BJ (cell line): ENCODE data around the gene MAGI1. TPM values are rescaled to one million over a fixed set of nuclear protein-coding genes. Genes with fewer than 3 reads are reported as not detected.
A peak's percentile ranks its signal among the peaks of the same experiment; 100 is the strongest.

Experiments
- CTCF ChIA-PET: fragments of 350-600 bp; formaldehyde crosslinking; extraction: SDS; loops from one replicate; lab custom pipeline; 2021; ENCODE audit warnings: antibody characterized with exemption, inconsistent platforms; lab: Yijun Ruan, JAX
- POLR2A ChIA-PET: fragments of 300-600 bp; sonication (Branson Sonifier 250); formaldehyde crosslinking; extraction: SDS; loops from one replicate; lab custom pipeline; 2021; ENCODE audit warnings: antibody characterized with exemption; lab: Charles Lee
- DNase-seq: peaks from one replicate; pipeline ENCODE4 v3.0.0-alpha.2; 2011; ENCODE audit warnings: low read depth
- H3K27me3 ChIP-seq: 2 replicates; pipeline ENCODE4 v1.6.0; 2011; ENCODE audit warnings: low read length; ENCODE audit not compliant: control insufficient read depth, insufficient read depth
- H3K36me3 ChIP-seq: 2 replicates; pipeline ENCODE4 v1.5.1; 2011; ENCODE audit warnings: low read length; ENCODE audit not compliant: control insufficient read depth, insufficient read depth
- H3K4me3 ChIP-seq: 2 replicates; pipeline ENCODE4 v1.5.1; 2011; ENCODE audit warnings: low read depth, mild to moderate bottlenecking, control low read depth, low read length
- CTCF ChIP-seq: IDR thresholded peaks from 2 replicates; pipeline ENCODE4 v1.5.1; 2011; ENCODE audit warnings: low read depth, mild to moderate bottlenecking, control low read depth, inconsistent platforms, low read length, moderate library complexity; ENCODE audit not compliant: insufficient read depth
- polyA plus RNA-seq: library from polyadenylated mRNA; depleted of rRNA; stranded (reverse); fragments of >200 nt; gene quantifications from 2 replicates; pipeline ENCODE4 v1.2.3, GENCODE V29; 2011

MAGI1 gene
- polyA plus RNA-seq, 1 experiment, result 14.4 TPM

GRCh38 chr3:65922441-65922840 is 116.3 kb downstream of the MAGI1 start:
- POLR2A ChIA-PET, result no interaction called here

DNA sequence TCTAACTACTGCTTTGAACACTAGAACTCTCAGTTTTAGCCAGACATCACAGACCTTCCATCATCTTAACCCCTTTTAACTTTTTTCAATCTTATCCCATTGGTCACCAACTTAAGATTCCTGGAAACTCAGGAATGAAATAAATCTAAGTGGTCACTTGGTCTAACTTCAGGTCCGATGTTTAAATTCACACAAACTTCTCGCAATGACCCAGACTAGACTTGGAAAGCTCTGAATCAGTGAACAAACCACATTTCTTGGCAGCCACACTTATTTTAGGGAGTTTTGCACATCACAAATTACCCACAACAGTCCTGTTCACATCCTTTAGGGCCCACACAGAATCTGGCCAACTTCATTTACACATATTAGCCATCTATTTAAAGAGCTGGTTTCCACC is 118.9 kb downstream of the MAGI1 start:
- CTCF ChIA-PET, result interaction anchor here (1.2 kb wide), 1 partner anchor 16 kb away, joined by 5 read pairs; no protein-coding TSS in a partner anchor
- no peak overlapping the region for H3K4me3 ChIP-seq
- TF ChIP-seq CTCF, result no peak
- no peaks in the 10 kb centered on the region for H3K27me3 ChIP-seq
- DNase-seq, result no peak
- no peaks in the 10 kb centered on the region for H3K36me3 ChIP-seq
- POLR2A ChIA-PET, result no interaction called here

More at GRCh38 chr3:65922441-65922840, 116.3 kb downstream of the MAGI1 start:
- Histone ChIP-seq H3K36me3 (no peaks in the 10 kb centered on the region), H3K27me3 (no peaks in the 10 kb centered on the region), H3K4me3 (no peak overlapping the region)
- peak; percentile 5 for DNase-seq
- no peak for TF ChIP-seq CTCF
- CTCF ChIA-PET, result interaction anchor here (0.6 kb wide), 1 partner anchor 66 kb away, joined by 3 read pairs; no protein-coding TSS in a partner anchor

GRCh38 chr3:65915477-65915876 is 123.2 kb downstream of the MAGI1 start:
- no peak overlapping the region for H3K4me3 ChIP-seq
- no peaks in the 10 kb centered on the region for H3K36me3 ChIP-seq
- POLR2A ChIA-PET, result no interaction called here
- no peaks in the 10 kb centered on the region for H3K27me3 ChIP-seq
- CTCF ChIA-PET, result interaction anchor here (0.8 to 1.0 kb wide), 2 partner anchors 9 to 223 kb away, joined by 3 read pairs; no protein-coding TSS in a partner anchor
- no peak for TF ChIP-seq CTCF
- no peak for DNase-seq

- no peak for DNase-seq
- H3K27me3 ChIP-seq, result no peaks in the 10 kb centered on the region
- no peak overlapping the region for H3K4me3 ChIP-seq
- POLR2A ChIA-PET, result no interaction called here
- no peaks in the 10 kb centered on the region for H3K36me3 ChIP-seq
- CTCF ChIA-PET, result interaction anchor here (0.6 to 1.9 kb wide), 6 partner anchors 9 to 259 kb away, joined by 3 to 5 read pairs (median 3); no protein-coding TSS in a partner anchor
- TF ChIP-seq CTCF, result no peak; the same call in 1 of the 2 replicates
These were observed 123.9 kb downstream of the MAGI1 start for GRCh38 chr3:65914740-65915367.

DNA sequence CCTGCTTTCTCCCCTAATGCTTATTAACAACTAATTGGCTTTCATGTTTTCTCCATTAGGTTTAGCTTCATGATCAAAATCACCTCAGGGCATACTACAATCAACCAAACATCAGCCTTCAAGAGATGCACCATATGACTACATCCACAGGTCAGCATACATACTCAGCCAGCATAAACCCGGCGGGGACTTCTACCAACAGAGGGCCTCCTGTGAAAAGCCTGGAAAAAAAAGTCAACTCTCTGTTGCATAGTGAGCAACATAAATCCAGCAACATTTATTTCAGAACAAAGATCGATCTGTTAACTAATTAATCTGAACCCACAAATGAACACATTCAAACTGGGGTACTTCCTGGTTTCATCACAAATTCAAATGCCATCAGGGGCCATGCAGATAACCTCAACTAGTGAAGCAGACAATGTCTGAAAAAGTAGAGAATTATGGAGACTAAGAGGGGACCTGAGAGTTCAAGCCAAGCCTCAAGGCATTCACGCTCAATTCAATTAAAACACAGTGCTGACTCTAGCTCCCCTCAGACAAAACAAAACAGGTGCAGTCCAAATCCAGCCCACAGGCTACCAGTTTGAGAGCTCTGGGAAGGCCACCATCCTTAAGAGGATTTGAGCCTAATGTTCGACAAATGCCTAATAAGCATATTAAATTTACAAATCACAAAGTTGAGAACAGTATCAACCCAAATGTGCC is 124.5 kb downstream of the MAGI1 start:
- no peaks in the 10 kb centered on the region for H3K27me3 ChIP-seq
- TF ChIP-seq CTCF, result peak; percentile 14; the same call in 1 of the 2 replicates
- no peak for DNase-seq
- ChIA-PET POLR2A (no interaction called here), CTCF (interaction anchor here (0.9 to 1.9 kb wide), 3 partner anchors 9 to 130 kb away, joined by 3 to 5 read pairs (median 4); no protein-coding TSS in a partner anchor)
- H3K36me3 ChIP-seq, result no peaks in the 10 kb centered on the region
- no peak overlapping the region for H3K4me3 ChIP-seq
